Stimulated activated CD4-positive, alpha-beta T cell treated with anti-CD3 and anti-CD28 coated beads, TNF-alpha, amount 100 ng/mL, for 1 hour (primary cell): ENCODE data around the gene SSBP4.
A peak's percentile ranks its signal among the peaks of the same experiment; 100 is the strongest.
"Not testable (repeated sequence)": the region's sequence is repeated elsewhere in the genome, so short reads cannot be mapped to it uniquely, and the experiment has no call there.

Experiments
- DNase-seq, 3 donors: peaks; one replicate each; pipeline ENCODE4 v3.0.0-alpha.2; 2020; ENCODE audit warnings: low read depth in 3 of 3, low spot score in 1 of 3

Gene SSBP4

GRCh38 chr19:18419195-18419698 is at the start of gene SSBP4:
SSBP4 (plus strand) TSS chr19:18419398; CDS start chr19:18419649, 251 bp downstream.
- DNase-seq = peak in 2 of 3 donors; percentile 38 to 55

- no peak for DNase-seq
Measured at GRCh38 chr19:18373407-18373891, 45.7 kb upstream of the SSBP4 start.

- DNase-seq = no peak
Measured at GRCh38 chr19:18373892-18374629, 45.1 kb upstream of the SSBP4 start.

GRCh38 chr19:18377026-18377425 is 42.2 kb upstream of the SSBP4 start:
- DNase-seq = no peak

- DNase-seq = no peak
Measured at GRCh38 chr19:18379803-18380747, 39.1 kb upstream of the SSBP4 start.

- DNase-seq = no peak
Measured at GRCh38 chr19:18380843-18381242, 38.4 kb upstream of the SSBP4 start.

GRCh38 chr19:18383622-18384021 is 35.6 kb upstream of the SSBP4 start:
- DNase-seq = not testable (repeated sequence)

GRCh38 chr19:18384775-18385174 is 34.4 kb upstream of the SSBP4 start:
- DNase-seq = no peak

GRCh38 chr19:18385359-18385674 is 33.9 kb upstream of the SSBP4 start:
- no peak for DNase-seq

GRCh38 chr19:18385675-18386542 is 33.3 kb upstream of the SSBP4 start, which contains the start of gene GDF15:
GDF15 (plus strand) TSS chr19:18386158; CDS start chr19:18386190, 32 bp downstream.
- DNase-seq = peak in 1 of 3 donors; percentile 17

GRCh38 chr19:18386543-18387271 is 32.5 kb upstream of the SSBP4 start:
- DNase-seq = no peak

- peak; percentile 21 to 80 (median 60) for DNase-seq
Measured at GRCh38 chr19:18388100-18388959, 30.9 kb upstream of the SSBP4 start.

GRCh38 chr19:18388960-18389725 is 30.1 kb upstream of the SSBP4 start:
- no peak for DNase-seq

GRCh38 chr19:18389726-18390064 is 29.5 kb upstream of the SSBP4 start:
- DNase-seq = no peak

GRCh38 chr19:18390065-18390907 is 28.9 kb upstream of the SSBP4 start:
- DNase-seq = no peak

- DNase-seq = no peak
Measured at GRCh38 chr19:18391509-18392075, 27.6 kb upstream of the SSBP4 start.

GRCh38 chr19:18392417-18392816 is 26.8 kb upstream of the SSBP4 start:
- no peak for DNase-seq
